H1 (cell line): ENCODE data around the gene SEMA4C. TPM values are rescaled to one million over a fixed set of nuclear protein-coding genes. Genes with fewer than 3 reads are reported as not detected.

Source experiments
- CREB1 ChIP-seq: IDR thresholded peaks from 2 replicates; pipeline ENCODE4 v1.6.1; 2012; ENCODE audit warnings: inconsistent platforms
- JUN ChIP-seq: IDR thresholded peaks from 2 replicates; pipeline ENCODE4 v1.6.1; 2011; ENCODE audit warnings: low read depth, mild to moderate bottlenecking, improper control_type of control experiment, low read length
- POLR2A ChIP-seq, 2 experiments: IDR thresholded peaks; 1 replicate in 1 of 2; 2 replicates in 1 of 2; pipeline ENCODE4 v1.6.1; 2011; ENCODE audit warnings: low read depth in 2 of 2, low read length in 2 of 2, mild to moderate bottlenecking in 2 of 2; ENCODE audit errors: control extremely low read depth in 1 of 2
- RBBP5 ChIP-seq: IDR thresholded peaks from 2 replicates; pipeline ENCODE4 v1.7.1; 2012; ENCODE audit warnings: low read depth, mild to moderate bottlenecking, inconsistent platforms, low read length, moderate library complexity, borderline replicate concordance
- polyA plus RNA-seq, 7 experiments: library from polyadenylated mRNA; depleted of rRNA in 3 of 7; stranded (reverse) in 5 of 7; unstranded in 2 of 7; fragments of >200 nt in 5 of 7; fragments of 200-250 nt in 2 of 7; gene quantifications; 1 replicate in 5 of 7; 2 replicates in 1 of 7; 4 replicates in 1 of 7; pipeline versions ENCODE4 v1.2.1 to v1.2.3, GENCODE V29; 2011 to 2013; ENCODE audit warnings: missing spikeins in 2 of 7, mixed read lengths in 2 of 7
- total RNA-seq: library from RNA; stranded (reverse); fragmentation: NEBNext Ultra II Directional; extraction: Animal tissue kit (Norgen Biotek cat#: 25700); gene quantifications from 2 replicates; pipeline ENCODE4 v1.2.1, GENCODE V29; 2021
- TF ChIP-seq, protein P1 (sequence below), 3 experiments: IDR thresholded peaks; 1 replicate in 2 of 3; 2 replicates in 1 of 3; pipeline versions ENCODE4 v1.5.1 to v1.6.1; 2011; ENCODE audit warnings: low read length in 3 of 3, mild to moderate bottlenecking in 3 of 3, inconsistent platforms in 2 of 3, low read depth in 1 of 3, moderate library complexity in 1 of 3; ENCODE audit not compliant: insufficient read depth in 1 of 3; ENCODE audit errors: control extremely low read depth in 1 of 3
- TF ChIP-seq, protein P2 (sequence below): IDR thresholded peaks from 2 replicates; pipeline ENCODE4 v1.6.1; 2012; ENCODE audit warnings: low read length, inconsistent platforms

Gene SEMA4C
- total and polyA plus RNA-seq, 2 of the 8 experiments (the other 6 are each of a cell fraction or from before 2014, with no cell fraction given) = 47.5 to 67.3 TPM

DNA sequence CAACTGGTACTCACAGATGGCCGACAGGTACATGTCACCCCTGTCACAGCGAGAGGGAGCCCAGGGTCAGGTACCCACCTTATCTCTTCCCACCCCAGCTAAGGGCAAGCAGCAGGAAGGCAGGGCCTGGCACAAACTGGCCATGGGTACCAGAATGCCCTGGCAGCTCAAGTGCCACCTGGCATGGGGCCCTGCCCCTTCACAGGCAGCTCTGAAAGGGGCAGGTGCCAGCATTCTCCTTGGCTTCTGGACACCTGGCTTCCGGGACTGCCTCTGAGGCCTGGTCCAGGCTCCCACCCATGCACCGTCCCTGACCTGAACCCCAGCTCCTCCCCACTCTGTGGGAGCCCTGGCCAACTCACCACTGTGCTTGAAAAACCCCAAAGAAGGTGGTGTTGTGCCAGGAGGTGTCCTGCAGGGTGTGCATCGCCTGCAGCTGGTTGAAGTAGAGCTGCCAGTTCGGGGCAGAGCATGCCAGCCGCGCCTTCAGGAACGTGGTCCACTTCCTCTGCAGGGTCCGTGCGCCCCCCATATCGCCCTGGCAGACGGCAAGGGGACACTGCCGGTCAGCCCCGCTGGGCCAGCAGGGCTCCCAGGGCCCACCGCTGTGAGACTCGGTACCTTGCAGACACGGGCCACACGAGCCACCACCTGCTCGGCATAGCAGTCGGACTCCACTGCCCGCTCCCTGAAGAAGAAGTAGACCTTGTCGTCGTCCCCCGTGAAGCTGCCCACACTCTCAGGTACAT, 5.4 kb downstream of the SEMA4C start (continued):
- TF ChIP-seq, protein P1, sequence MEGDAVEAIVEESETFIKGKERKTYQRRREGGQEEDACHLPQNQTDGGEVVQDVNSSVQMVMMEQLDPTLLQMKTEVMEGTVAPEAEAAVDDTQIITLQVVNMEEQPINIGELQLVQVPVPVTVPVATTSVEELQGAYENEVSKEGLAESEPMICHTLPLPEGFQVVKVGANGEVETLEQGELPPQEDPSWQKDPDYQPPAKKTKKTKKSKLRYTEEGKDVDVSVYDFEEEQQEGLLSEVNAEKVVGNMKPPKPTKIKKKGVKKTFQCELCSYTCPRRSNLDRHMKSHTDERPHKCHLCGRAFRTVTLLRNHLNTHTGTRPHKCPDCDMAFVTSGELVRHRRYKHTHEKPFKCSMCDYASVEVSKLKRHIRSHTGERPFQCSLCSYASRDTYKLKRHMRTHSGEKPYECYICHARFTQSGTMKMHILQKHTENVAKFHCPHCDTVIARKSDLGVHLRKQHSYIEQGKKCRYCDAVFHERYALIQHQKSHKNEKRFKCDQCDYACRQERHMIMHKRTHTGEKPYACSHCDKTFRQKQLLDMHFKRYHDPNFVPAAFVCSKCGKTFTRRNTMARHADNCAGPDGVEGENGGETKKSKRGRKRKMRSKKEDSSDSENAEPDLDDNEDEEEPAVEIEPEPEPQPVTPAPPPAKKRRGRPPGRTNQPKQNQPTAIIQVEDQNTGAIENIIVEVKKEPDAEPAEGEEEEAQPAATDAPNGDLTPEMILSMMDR (IDR thresholded peaks at IDR 0.05; ENCODE audit: control extremely low read depth in 1 of 3, insufficient read depth in 1 of 3, low read depth in 1 of 3, low read length in 3 of 3) = no peak
- TF ChIP-seq, protein P2, sequence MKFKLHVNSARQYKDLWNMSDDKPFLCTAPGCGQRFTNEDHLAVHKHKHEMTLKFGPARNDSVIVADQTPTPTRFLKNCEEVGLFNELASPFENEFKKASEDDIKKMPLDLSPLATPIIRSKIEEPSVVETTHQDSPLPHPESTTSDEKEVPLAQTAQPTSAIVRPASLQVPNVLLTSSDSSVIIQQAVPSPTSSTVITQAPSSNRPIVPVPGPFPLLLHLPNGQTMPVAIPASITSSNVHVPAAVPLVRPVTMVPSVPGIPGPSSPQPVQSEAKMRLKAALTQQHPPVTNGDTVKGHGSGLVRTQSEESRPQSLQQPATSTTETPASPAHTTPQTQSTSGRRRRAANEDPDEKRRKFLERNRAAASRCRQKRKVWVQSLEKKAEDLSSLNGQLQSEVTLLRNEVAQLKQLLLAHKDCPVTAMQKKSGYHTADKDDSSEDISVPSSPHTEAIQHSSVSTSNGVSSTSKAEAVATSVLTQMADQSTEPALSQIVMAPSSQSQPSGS = no peak
- no peak for TF ChIP-seq CREB1
- no peak for TF ChIP-seq POLR2A (IDR thresholded peaks at IDR 0.05; ENCODE audit: control extremely low read depth in 1 of 2, low read depth in 2 of 2, low read length in 2 of 2)
- no peak for TF ChIP-seq RBBP5
- no peak for TF ChIP-seq JUN
- TF ChIP-seq, all 59 proteins: peak for 0
